GM13977 (cell line): ENCODE results near the gene SLC17A6.

Source experiments
- DNase-seq: peaks from one replicate; pipeline ENCODE4 v3.0.0; 2012; ENCODE audit warnings: low spot score
- in situ Hi-C: fragments of 300-500 bp; cut with MboI; formaldehyde crosslinking; loops from one replicate; pipeline ENCODE4 v1.12.0; 2022; ENCODE audit warnings: low sequenced_read_pairs, low pct_unique_long_range_greater_than_20kb, mixed read lengths, inconsistent platforms; ENCODE audit not compliant: unreplicated experiment
- TF ChIP-seq, protein P1 (sequence below): IDR thresholded peaks from 2 replicates; pipeline ENCODE4 v1.5.1; 2012; ENCODE audit warnings: mild to moderate bottlenecking, control low read depth; ENCODE audit not compliant: insufficient read depth; ENCODE audit errors: extremely low read depth, missing control alignments

The SLC17A6 gene

DNA sequence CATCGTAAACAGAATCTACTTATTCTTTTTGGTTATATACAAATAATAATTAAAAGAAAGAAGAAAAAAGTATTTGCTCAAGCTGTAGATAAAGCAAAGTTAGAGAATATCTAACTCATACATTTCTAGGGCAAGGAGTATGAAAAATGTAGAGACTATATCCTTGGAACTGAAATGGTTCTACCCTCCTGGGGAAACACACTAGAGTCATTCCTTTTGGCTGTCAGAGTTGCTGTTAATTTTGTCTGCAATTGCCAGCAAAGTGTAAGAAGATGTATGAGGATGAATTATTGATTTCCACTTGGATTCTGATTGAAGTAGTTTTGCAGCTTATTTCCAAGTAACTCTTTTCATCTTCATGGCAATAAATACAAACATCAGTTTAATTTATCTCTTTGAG, 69.1 kb downstream of the SLC17A6 start:
- TF ChIP-seq, protein P1, sequence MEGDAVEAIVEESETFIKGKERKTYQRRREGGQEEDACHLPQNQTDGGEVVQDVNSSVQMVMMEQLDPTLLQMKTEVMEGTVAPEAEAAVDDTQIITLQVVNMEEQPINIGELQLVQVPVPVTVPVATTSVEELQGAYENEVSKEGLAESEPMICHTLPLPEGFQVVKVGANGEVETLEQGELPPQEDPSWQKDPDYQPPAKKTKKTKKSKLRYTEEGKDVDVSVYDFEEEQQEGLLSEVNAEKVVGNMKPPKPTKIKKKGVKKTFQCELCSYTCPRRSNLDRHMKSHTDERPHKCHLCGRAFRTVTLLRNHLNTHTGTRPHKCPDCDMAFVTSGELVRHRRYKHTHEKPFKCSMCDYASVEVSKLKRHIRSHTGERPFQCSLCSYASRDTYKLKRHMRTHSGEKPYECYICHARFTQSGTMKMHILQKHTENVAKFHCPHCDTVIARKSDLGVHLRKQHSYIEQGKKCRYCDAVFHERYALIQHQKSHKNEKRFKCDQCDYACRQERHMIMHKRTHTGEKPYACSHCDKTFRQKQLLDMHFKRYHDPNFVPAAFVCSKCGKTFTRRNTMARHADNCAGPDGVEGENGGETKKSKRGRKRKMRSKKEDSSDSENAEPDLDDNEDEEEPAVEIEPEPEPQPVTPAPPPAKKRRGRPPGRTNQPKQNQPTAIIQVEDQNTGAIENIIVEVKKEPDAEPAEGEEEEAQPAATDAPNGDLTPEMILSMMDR = no peak
- DNase-seq = no peak
- in situ Hi-C loops = no loop called here

DNA sequence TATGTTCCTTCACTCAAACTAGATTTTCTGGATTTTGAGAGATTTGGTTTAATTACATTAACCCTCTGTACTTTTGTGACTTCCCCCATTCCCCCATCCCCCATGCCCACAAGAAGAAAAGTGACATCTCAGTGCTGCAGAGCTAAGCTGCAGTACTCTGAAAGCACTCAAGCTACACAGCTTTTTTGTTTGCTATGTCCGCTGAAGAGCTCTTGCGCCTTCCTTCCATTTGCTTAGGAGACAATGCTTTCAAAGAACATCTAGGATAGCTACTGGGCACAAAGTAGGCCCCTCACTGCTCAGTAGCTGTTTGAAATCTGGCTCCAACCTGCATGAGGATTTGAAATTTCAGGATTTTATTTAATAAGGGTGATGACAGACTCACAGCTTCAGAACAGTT, 69.7 kb downstream of the SLC17A6 start:
- in situ Hi-C loops = no loop called here
- DNase-seq = no peak
- TF ChIP-seq, protein P1 = no peak

GRCh38 chr11:22415476-22415875, 77.3 kb downstream of the SLC17A6 start:
- no peak for DNase-seq
- TF ChIP-seq, protein P1 = no peak
- in situ Hi-C loops = no loop called here

GRCh38 chr11:22416462-22416861, 78.3 kb downstream of the SLC17A6 start:
- no peak for DNase-seq
- in situ Hi-C loops = no loop called here
- TF ChIP-seq, protein P1 = no peak

GRCh38 chr11:22426915-22427314, 88.7 kb downstream of the SLC17A6 start:
- no peak for DNase-seq
- in situ Hi-C loops = no loop called here
- TF ChIP-seq, protein P1 = no peak
